Epithelial cell of alveolus of lung (primary cell): ENCODE results near the gene SHOC2. TPM values are rescaled to one million over a fixed set of nuclear protein-coding genes. Genes with fewer than 3 reads are reported as not detected.

Source experiments
- total RNA-seq: library from RNA; depleted of rRNA; stranded (reverse); fragments of >200 nt; gene quantifications from 2 replicates; pipeline ENCODE4 v1.2.1, GENCODE V29; 2015

SHOC2 gene
- total RNA-seq, result 25.5 and 26.0 TPM in 2 replicates

DNA sequence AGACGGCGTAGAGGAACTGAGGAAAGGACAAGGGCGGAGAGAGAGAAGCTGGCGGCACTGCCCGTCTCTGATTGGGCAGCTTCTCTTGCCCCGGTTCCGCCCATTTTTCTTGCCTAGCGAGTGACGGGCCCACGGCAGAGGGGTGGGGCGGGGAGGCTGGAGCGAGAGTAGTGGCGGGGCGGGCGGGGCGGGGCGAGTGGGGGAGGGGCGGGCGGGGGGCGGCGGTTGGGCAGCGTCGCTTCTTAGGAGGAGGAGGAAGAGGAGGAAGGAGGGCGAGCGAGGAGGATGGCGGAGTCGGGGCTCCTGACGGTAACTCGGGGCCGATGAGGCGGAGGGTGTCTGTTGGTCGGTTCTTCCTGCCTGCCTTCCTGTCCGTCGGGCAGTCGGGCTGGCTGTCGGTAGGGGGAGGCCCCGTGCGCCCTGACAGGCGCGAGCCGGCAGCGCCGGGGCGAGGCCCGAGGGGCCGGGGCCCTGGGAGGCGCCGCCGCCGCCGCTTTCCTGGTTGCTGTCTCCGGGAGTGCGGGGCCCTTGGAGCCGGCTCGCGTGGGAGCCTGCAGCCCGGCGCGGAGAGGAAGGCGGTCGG lies at the start of gene SHOC2:
SHOC2 (plus strand) TSS at position 256 of the 583 bp plus-strand sequence. CDS start 44,755 bp downstream, outside the sequence.

DNA sequence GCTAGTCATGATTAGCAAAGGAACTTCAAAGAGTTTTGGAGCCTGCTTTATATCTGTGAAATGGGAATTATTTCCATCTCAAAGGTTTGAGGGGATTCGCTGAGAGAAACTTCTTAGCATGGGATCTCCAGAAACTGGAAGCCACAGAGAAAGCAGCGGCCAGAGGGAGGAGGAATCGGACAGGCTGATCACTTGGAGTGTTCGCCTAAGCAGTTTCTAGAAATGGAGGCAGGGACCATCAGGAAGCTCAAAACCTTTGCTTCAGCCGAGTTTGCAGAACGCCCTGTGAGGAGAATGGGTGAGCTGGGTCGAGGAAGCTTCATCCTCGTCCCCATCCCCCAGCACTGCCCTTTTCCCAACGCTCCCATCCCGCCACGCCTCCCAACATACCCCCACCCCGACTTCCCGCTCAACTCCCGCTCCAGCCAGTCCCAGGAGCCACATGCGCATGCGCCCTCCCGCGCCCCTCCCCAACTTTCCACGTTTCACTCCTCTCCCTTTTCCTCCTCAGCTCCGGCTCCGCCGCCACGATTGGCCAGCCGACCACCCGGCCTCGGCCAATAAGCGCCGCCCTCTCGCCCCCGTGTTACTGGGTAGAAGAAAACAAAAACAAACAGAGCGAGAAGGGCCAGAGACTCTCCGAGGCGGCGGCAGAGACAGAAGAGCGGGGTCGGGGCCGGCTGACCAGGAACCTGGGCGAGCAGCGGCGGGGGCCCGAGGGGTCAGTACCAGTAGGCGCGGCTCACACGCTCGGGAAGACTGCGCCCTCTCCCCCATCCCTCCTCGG lies 47.9 kb upstream of the SHOC2 start, which contains the start of gene PDCD4:
PDCD4 (plus strand) TSS at position 631 of the 787 bp plus-strand sequence. CDS start 4,100 bp downstream, outside the sequence.

DNA sequence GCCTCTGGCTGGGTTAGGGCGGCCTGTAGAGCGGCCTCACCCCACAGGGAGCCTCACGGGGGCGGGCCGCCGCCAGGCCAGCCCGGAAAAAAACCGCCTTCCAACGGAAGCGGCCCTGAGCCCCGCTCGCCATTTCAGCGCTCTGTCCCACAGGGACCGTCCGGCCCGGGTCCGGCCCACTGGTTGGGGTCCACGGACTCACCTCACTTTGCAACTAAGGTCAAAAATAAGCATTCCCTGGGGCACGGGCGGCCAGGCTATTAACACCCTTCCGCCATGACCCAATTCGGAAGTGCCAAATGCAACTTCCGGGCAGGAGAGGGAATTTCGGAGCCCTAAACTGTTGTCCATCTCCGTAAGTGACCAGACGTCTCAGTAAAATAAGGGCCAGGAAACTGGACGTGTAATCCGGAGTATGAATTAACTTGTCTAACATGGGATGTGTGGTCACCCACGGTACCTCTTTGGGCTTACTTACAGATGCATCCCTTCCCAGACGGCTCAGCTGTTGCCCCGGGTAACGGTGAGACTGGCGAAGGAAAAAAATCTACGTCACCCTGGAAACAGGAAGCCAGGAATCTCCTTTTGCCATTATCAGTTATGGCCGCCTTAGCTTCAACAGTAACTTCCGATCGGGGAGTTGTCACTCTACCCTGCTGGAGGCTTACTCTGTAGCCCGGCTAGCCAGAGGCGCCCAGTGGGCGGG lies 608 bp upstream of the SHOC2 start, which contains the start of gene BBIP1:
BBIP1 (minus strand) TSS at position 538 of the 706 bp plus-strand sequence. CDS start 1,023 bp downstream, outside the sequence.

Other genes starting within 250 kb of the SHOC2 start
- gene PDCD4, start 47.7 kb upstream of the SHOC2 start, total RNA-seq, result 19.7 and 41.0 TPM in 2 replicates
- 20.7 and 38.2 TPM in 2 replicates for gene BBIP1, start 424 bp upstream of the SHOC2 start, total RNA-seq
- not detected in 2 replicates for gene ADRA2A, start 157.4 kb downstream of the SHOC2 start, total RNA-seq